GM23248 (cell line): ENCODE data around the gene TRAK1. TPM values are rescaled to one million over a fixed set of nuclear protein-coding genes. Genes with fewer than 3 reads are reported as not detected.

ENCODE experiments used
- DNase-seq: peaks from one replicate; pipeline ENCODE4 v3.0.0-alpha.2; 2015
- H2AFZ ChIP-seq: fragments of 200-600 bp; sonication (generic); 2 replicates; pipeline ENCODE4 v1.6.1; 2016; ENCODE audit warnings: antibody characterized with exemption
- H3F3A ChIP-seq: fragments of 200-600 bp; sonication (generic); 2 replicates; pipeline ENCODE4 v1.6.1; 2016; ENCODE audit warnings: mild to moderate bottlenecking, antibody characterized with exemption, mixed run types; ENCODE audit not compliant: insufficient read depth
- H3K27ac ChIP-seq: fragments of 200-600 bp; sonication (generic); 2 replicates; pipeline ENCODE4 v1.5.1; 2016; ENCODE audit warnings: mild to moderate bottlenecking
- H3K27me3 ChIP-seq: fragments of 200-600 bp; sonication (generic); replicated peaks from 2 replicates; pipeline ENCODE4 v1.6.1; 2016; ENCODE audit warnings: mild to moderate bottlenecking; ENCODE audit not compliant: insufficient read depth
- H3K36me3 ChIP-seq: fragments of 200-600 bp; sonication (generic); 2 replicates; pipeline ENCODE4 v1.6.1; 2016; ENCODE audit warnings: low read depth, mild to moderate bottlenecking
- H3K4me1 ChIP-seq: fragments of 200-600 bp; sonication (generic); 2 replicates; pipeline ENCODE4 v1.6.1; 2016; ENCODE audit warnings: mild to moderate bottlenecking; ENCODE audit not compliant: insufficient read depth
- H3K4me2 ChIP-seq: fragments of 200-600 bp; sonication (generic); one replicate; pipeline ENCODE4 v1.6.1; 2016; ENCODE audit warnings: mild to moderate bottlenecking; ENCODE audit not compliant: unreplicated experiment
- H3K4me3 ChIP-seq: fragments of 200-600 bp; sonication (generic); 2 replicates; pipeline ENCODE4 v1.5.1; 2016; ENCODE audit warnings: mild to moderate bottlenecking
- H3K79me2 ChIP-seq: fragments of 200-600 bp; sonication (generic); 2 replicates; pipeline ENCODE4 v1.6.1; 2016; ENCODE audit warnings: mild to moderate bottlenecking; ENCODE audit not compliant: insufficient read depth
- H3K9ac ChIP-seq: fragments of 200-600 bp; sonication (generic); 2 replicates; pipeline ENCODE4 v1.6.1; 2016; ENCODE audit warnings: mild to moderate bottlenecking
- H3K9me2 ChIP-seq: fragments of 200-600 bp; sonication (generic); 2 replicates; pipeline ENCODE4 v1.6.1; 2016; ENCODE audit warnings: mixed run types, mild to moderate bottlenecking, moderate library complexity; ENCODE audit not compliant: insufficient read depth
- H3K9me3 ChIP-seq: fragments of 200-600 bp; sonication (generic); one replicate; pipeline ENCODE4 v1.6.1; 2017; ENCODE audit warnings: low read depth
- H4K20me1 ChIP-seq: fragments of 200-600 bp; sonication (generic); 2 replicates; pipeline ENCODE4 v1.6.0; 2016; ENCODE audit not compliant: insufficient read depth
- EZH2 ChIP-seq: fragments of 200-600 bp; sonication (generic); IDR thresholded peaks from 2 replicates; pipeline ENCODE4 v1.6.1; 2018; ENCODE audit warnings: antibody characterized with exemption, mild to moderate bottlenecking; ENCODE audit not compliant: insufficient read depth, poor library complexity, severe bottlenecking
- EZH2phosphoT487 ChIP-seq: fragments of 200-600 bp; sonication (generic); IDR thresholded peaks from 2 replicates; pipeline ENCODE4 v1.6.1; 2018; ENCODE audit warnings: antibody characterized with exemption, moderate library complexity, mild to moderate bottlenecking, low read depth; ENCODE audit not compliant: insufficient read depth
- WGBS, 2 experiments: methylation state at CpG; one replicate each; pipeline ENCODE4 v1.1.6; 2015 to 2017; ENCODE audit warnings: low lambda C conversion rate in 2 of 2, low coverage in 1 of 2; ENCODE audit errors: missing lambda C conversion rate in 2 of 2; 5-methylcytosine and 5-hydroxymethylcytosine counted together
- in situ Hi-C: fragments of 300-500 bp; cut with MboI; formaldehyde crosslinking; loops from 2 replicates; pipeline ENCODE4 v1.15.0; 2020
- polyA plus RNA-seq: library from polyadenylated mRNA; unstranded; fragments of >200 nt; fragmentation: Nextera tagmentation; extraction: Ambion mirVana; gene quantifications from 2 replicates; pipeline ENCODE4 v1.2.1, GENCODE V29; 2016
- total RNA-seq: library from RNA; depleted of rRNA; stranded (reverse); fragments of >200 nt; shearing (Covaris generic); gene quantifications from 2 replicates; pipeline ENCODE4 v1.2.3, GENCODE V29; 2014

TRAK1 gene
- total and polyA plus RNA-seq, 2 experiments from 2014 or later, result 13.6 to 51.0 TPM

DNA sequence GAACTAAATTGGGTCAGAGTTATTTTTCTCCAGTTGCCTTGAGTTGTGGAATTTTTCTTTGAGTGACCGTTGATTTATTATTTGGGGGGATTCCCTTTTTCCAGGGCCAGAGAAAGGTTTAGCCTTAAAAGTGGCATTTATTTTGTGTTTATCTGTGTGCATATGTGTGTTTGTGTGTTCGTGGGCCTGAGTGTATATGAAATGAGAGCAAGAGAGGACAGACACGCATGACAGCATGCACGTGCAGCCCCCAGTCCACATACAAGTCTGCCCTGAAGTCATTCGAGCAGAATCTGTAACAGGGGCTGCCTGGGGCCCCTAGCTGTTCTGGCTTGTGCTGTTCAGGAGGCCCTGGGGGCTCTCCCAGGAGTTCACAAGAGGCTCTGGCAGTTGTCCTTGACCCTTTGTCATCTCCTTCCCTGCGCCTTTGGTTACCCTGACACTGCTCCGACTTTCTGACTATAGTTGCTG lies 18.3 kb upstream of the TRAK1 start:
- Histone ChIP-seq H3K9me2 (no peaks in the 10 kb centered on the region), H3K4me1 (peaks cover 58% of the 10 kb centered on the region)

DNA sequence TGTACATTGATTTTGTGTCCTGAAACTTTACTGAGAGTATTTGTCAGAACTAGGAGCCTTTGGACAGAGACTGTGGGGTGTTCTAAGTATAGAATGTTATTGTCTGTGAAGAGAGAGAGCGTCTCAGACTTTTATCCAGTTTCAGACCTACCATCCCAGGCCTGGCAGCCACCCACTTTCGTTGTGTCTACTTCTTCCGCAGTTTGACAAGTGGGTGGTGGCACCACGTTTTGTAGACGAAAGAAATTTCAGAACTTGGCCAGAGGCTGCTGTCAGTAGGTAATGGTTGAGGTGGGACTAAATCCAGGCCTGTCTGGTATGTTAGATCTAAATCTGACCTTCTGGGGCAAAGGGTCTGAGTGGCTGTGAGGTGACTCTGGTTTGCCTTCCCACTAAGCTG lies 13.4 kb upstream of the TRAK1 start:
- in situ Hi-C loops, result no loop called here

More for the DNA sequence above, 18.3 kb upstream of the TRAK1 start:
- H3K79me2 ChIP-seq, result peaks cover 100% of the 10 kb centered on the region
- no peak for DNase-seq
- H3F3A ChIP-seq, result peaks cover 18% of the 10 kb centered on the region
- H3K27me3 ChIP-seq, result no peaks in the 10 kb centered on the region
- no peak for TF ChIP-seq EZH2phosphoT487
- TF ChIP-seq EZH2, result no peak
- no peaks in the 10 kb centered on the region for H3K36me3 ChIP-seq
- in situ Hi-C loops, result no loop called here
- H3K9ac ChIP-seq, result peak overlapping the region; percentile 73
- H4K20me1 ChIP-seq, result no peaks in the 10 kb centered on the region
- peak overlapping the region; percentile 27 for H2AFZ ChIP-seq
- 38 to 39% methylated on average over 7 of the region's 7 CpGs for WGBS, 2 experiments
- peak overlapping the region; percentile 65 for H3K4me3 ChIP-seq
- no peaks in the 10 kb centered on the region for H3K9me3 ChIP-seq
- peak overlapping the region; percentile 93 for H3K4me2 ChIP-seq
- peak overlapping the region; percentile 72 for H3K27ac ChIP-seq

GRCh38 chr3:42078677-42079076 lies 12.5 kb upstream of the TRAK1 start:
- no peak overlapping the region for H3K4me2 ChIP-seq
- WGBS, 2 experiments, result 89 to 93% methylated on average over 3 of the region's 3 CpGs
- H3K4me1 ChIP-seq, result peaks cover 46% of the 10 kb centered on the region
- H3K79me2 ChIP-seq, result peaks cover 100% of the 10 kb centered on the region
- no peaks in the 10 kb centered on the region for H4K20me1 ChIP-seq
- no peak overlapping the region for H2AFZ ChIP-seq
- H3F3A ChIP-seq, result peaks cover 27% of the 10 kb centered on the region
- no peaks in the 10 kb centered on the region for H3K36me3 ChIP-seq
- no peak overlapping the region for H3K27ac ChIP-seq
- no peaks in the 10 kb centered on the region for H3K27me3 ChIP-seq
- in situ Hi-C loops, result no loop called here
- no peak for TF ChIP-seq EZH2phosphoT487
- no peak for TF ChIP-seq EZH2
- no peaks in the 10 kb centered on the region for H3K9me2 ChIP-seq
- no peaks in the 10 kb centered on the region for H3K9me3 ChIP-seq
- H3K9ac ChIP-seq, result no peak overlapping the region
- peak; percentile 44 for DNase-seq
- H3K4me3 ChIP-seq, result no peak overlapping the region

More for the DNA sequence above, 13.4 kb upstream of the TRAK1 start:
- no peaks in the 10 kb centered on the region for H3K9me3 ChIP-seq
- H3K79me2 ChIP-seq, result peaks cover 100% of the 10 kb centered on the region
- no peak overlapping the region for H3K4me2 ChIP-seq
- peaks cover 49% of the 10 kb centered on the region for H3K4me1 ChIP-seq
- H3K27ac ChIP-seq, result no peak overlapping the region
- no peaks in the 10 kb centered on the region for H3K27me3 ChIP-seq
- DNase-seq, result no peak
- H4K20me1 ChIP-seq, result no peaks in the 10 kb centered on the region
- peaks cover 29% of the 10 kb centered on the region for H3F3A ChIP-seq
- no peak for TF ChIP-seq EZH2
- no peak for TF ChIP-seq EZH2phosphoT487
- no peaks in the 10 kb centered on the region for H3K9me2 ChIP-seq
- H3K4me3 ChIP-seq, result no peak overlapping the region
- no peaks in the 10 kb centered on the region for H3K36me3 ChIP-seq
- 52 to 63% methylated on average over 5 of the region's 5 CpGs for WGBS, 2 experiments
- H3K9ac ChIP-seq, result no peak overlapping the region
- no peak overlapping the region for H2AFZ ChIP-seq

DNA sequence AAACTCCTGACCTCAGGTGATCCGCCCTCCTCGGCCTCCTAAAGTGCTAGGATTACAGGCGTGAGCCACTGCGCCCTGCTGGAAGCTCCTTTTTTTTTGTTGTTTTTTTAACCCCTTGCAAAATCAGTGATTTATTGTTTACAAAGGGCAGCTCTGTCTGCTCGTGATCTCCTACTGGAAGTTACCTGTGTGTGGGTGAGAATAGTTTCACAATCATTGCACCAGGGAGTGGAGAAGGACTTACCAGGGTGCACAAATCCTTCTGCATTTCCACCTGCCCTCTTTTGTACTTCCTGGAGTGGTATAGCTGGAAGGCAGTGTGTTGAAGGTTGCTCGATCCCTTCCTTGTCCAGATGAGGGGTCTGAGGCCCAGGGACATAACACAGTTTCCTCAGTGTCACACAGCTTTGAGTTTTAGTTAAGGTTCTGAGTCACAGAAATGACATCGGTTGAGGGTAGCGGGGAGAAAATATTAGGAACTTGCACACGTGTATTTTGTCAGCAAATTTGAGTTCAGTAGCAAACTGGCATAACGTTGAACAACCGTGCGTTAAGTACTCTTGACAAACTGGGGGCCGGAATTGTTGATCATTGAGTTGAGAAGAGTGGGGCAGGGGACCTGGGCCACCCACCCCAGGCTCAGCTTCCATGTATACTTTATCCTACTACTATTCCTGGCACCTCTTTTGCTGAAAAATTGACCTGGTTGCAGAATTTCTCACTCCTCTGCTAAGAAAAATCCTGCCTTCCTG lies 11.3 kb upstream of the TRAK1 start:
- DNase-seq, result no peak
- Histone ChIP-seq H3K4me2 (peak overlapping the region; percentile 43), H3K27me3 (no peaks in the 10 kb centered on the region), H2AFZ (no peak overlapping the region), H3F3A (peaks cover 30% of the 10 kb centered on the region), H3K4me3 (no peak overlapping the region), H4K20me1 (no peaks in the 10 kb centered on the region), H3K4me1 (peaks cover 46% of the 10 kb centered on the region), H3K9ac (0 out of 2 replicates have a peak overlapping the region, but pooled peaks have one; percentile 39), H3K36me3 (no peaks in the 10 kb centered on the region), H3K27ac (peak overlapping the region; percentile 71), H3K9me2 (no peaks in the 10 kb centered on the region), H3K79me2 (peaks cover 100% of the 10 kb centered on the region), H3K9me3 (no peaks in the 10 kb centered on the region)
- TF ChIP-seq EZH2, result no peak
- no peak for TF ChIP-seq EZH2phosphoT487
- WGBS, 2 experiments, result 79 to 84% methylated on average over 13 of the region's 13 CpGs
- in situ Hi-C loops, result no loop called here
